GM12878 (cell line): Measurements from ENCODE around the gene C1orf87.

Experiments used
- CTCF ChIP-seq, 3 experiments: IDR thresholded peaks in 2 of 3; conservative IDR thresholded peaks in 1 of 3; 2 replicates each; pipeline ENCODE4 v1.5.1; 2011; ENCODE audit warnings: low read depth in 3 of 3, low read length in 3 of 3, mild to moderate bottlenecking in 3 of 3, control low read depth in 2 of 3, moderate library complexity in 2 of 3, inconsistent platforms in 1 of 3, mixed read lengths in 1 of 3; ENCODE audit not compliant: control insufficient read depth in 2 of 3, insufficient read depth in 1 of 3; ENCODE audit errors: extremely low read depth in 1 of 3
- HDAC6 ChIP-seq: fragments of 200-600 bp; sonication (generic); IDR thresholded peaks from one replicate; pipeline ENCODE4 v1.8.0; 2017; ENCODE audit warnings: antibody characterized with exemption; ENCODE audit not compliant: unreplicated experiment
- TF ChIP-seq, protein P1 (sequence below): IDR thresholded peaks from 2 replicates; pipeline ENCODE4 v1.6.1; 2011; ENCODE audit warnings: mild to moderate bottlenecking, low read depth, low read length, moderate library complexity; ENCODE audit not compliant: insufficient replicate concordance

DNA sequence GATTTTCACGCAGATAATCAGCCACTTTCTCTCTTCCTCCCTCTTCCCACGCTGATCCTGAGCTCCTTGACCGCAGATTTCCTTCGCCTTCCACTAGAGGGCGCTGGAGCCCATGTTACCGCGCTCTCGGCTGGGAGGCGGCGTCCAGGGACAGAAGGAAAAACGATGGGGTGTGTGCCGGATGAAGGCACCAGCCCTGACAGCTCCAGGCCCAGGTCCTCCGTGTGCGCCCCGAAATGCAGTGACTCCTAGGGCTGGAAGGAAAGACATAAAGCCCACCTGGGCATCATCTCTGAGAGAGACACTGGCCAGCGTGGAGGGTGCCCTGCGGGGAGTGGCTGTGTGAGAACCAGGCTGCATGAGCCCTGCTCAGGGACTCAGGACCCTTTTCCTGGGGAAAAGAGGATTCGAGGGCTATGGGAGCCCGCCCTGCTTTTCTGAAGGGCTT lies 102.1 kb downstream of the C1orf87 start:
- TF ChIP-seq CTCF (IDR thresholded peaks at IDR 0.05 in 2 of 3, conservative IDR thresholded peaks at IDR 0.05 in 1 of 3; ENCODE audit: control insufficient read depth in 2 of 3, extremely low read depth in 1 of 3, insufficient read depth in 1 of 3, low read depth in 3 of 3, low read length in 3 of 3) (peak; percentile 87 to 90 (median 90)), HDAC6 (no peak)
- TF ChIP-seq, protein P1, sequence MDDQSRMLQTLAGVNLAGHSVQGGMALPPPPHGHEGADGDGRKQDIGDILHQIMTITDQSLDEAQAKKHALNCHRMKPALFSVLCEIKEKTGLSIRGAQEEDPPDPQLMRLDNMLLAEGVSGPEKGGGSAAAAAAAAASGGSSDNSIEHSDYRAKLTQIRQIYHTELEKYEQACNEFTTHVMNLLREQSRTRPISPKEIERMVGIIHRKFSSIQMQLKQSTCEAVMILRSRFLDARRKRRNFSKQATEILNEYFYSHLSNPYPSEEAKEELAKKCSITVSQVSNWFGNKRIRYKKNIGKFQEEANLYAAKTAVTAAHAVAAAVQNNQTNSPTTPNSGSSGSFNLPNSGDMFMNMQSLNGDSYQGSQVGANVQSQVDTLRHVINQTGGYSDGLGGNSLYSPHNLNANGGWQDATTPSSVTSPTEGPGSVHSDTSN: no peak
